Loucy (cell line): ENCODE results near the gene TRAPPC5.

Source experiments
- H2AFZ ChIP-seq: fragments of 200-600 bp; sonication (generic); 2 replicates; pipeline ENCODE4 v1.6.0; 2016; ENCODE audit warnings: antibody characterized with exemption, mild to moderate bottlenecking, low read length, moderate library complexity
- H3F3A ChIP-seq: fragments of 200-600 bp; 2 replicates; pipeline ENCODE4 v1.6.0; 2016; ENCODE audit warnings: antibody characterized with exemption, low read depth, mild to moderate bottlenecking
- H3K27me3 ChIP-seq: fragments of 200-600 bp; sonication (generic); 2 replicates; pipeline ENCODE4 v1.6.1; 2014; ENCODE audit warnings: low read length, mild to moderate bottlenecking; ENCODE audit not compliant: insufficient read depth, poor library complexity, severe bottlenecking
- H3K36me3 ChIP-seq: fragments of 200-600 bp; sonication (generic); 2 replicates; pipeline ENCODE4 v1.6.1; 2016; ENCODE audit warnings: low read length; ENCODE audit not compliant: insufficient read depth
- H3K4me1 ChIP-seq: fragments of 200-600 bp; sonication (generic); 2 replicates; pipeline ENCODE4 v1.5.1; 2014; ENCODE audit warnings: low read length, mild to moderate bottlenecking; ENCODE audit not compliant: insufficient read depth, poor library complexity, severe bottlenecking
- H3K4me2 ChIP-seq: fragments of 200-600 bp; sonication (generic); 2 replicates; pipeline ENCODE4 v1.6.0; 2014; ENCODE audit warnings: antibody characterized with exemption, low read length, low read depth, mild to moderate bottlenecking; ENCODE audit not compliant: poor library complexity, severe bottlenecking
- H3K4me3 ChIP-seq: fragments of 200-600 bp; sonication (generic); 2 replicates; pipeline ENCODE4 v1.5.1; 2014; ENCODE audit warnings: low read length, mild to moderate bottlenecking, mixed read lengths; ENCODE audit not compliant: poor library complexity, severe bottlenecking
- H3K79me2 ChIP-seq: fragments of 200-600 bp; sonication (generic); 2 replicates; pipeline ENCODE4 v1.6.1; 2014; ENCODE audit warnings: low read length; ENCODE audit not compliant: insufficient read depth
- H3K9ac ChIP-seq: fragments of 200-600 bp; sonication (generic); 2 replicates; pipeline ENCODE4 v1.6.0; 2014; ENCODE audit warnings: mild to moderate bottlenecking, low read depth, low read length, moderate library complexity; ENCODE audit not compliant: poor library complexity, severe bottlenecking
- H3K9me2 ChIP-seq: fragments of 200-600 bp; sonication (generic); replicated peaks from 2 replicates; pipeline ENCODE4 v1.6.1; 2016; ENCODE audit warnings: low read depth, low read length, mixed read lengths
- H3K9me3 ChIP-seq: fragments of 200-600 bp; sonication (generic); 2 replicates; pipeline ENCODE4 v1.6.1; 2014; ENCODE audit warnings: mild to moderate bottlenecking, antibody characterized with exemption, low read length, low read depth; ENCODE audit not compliant: insufficient read depth
- H4K20me1 ChIP-seq: fragments of 200-600 bp; sonication (generic); 2 replicates; pipeline ENCODE4 v1.6.0; 2014; ENCODE audit warnings: antibody characterized with exemption, low read length, mild to moderate bottlenecking; ENCODE audit not compliant: insufficient read depth, poor library complexity, severe bottlenecking
- EZH2phosphoT487 ChIP-seq: fragments of 200-600 bp; IDR thresholded peaks from 2 replicates; pipeline ENCODE4 v1.6.1; 2018; ENCODE audit warnings: antibody characterized with exemption, mild to moderate bottlenecking, moderate library complexity, borderline replicate concordance
- TF ChIP-seq, protein P1 (sequence below): fragments of 200-600 bp; sonication (generic); conservative IDR thresholded peaks from 2 replicates; pipeline ENCODE4 v1.5.1; 2014; ENCODE audit warnings: mild to moderate bottlenecking, antibody characterized with exemption, low read length

Gene TRAPPC5

DNA sequence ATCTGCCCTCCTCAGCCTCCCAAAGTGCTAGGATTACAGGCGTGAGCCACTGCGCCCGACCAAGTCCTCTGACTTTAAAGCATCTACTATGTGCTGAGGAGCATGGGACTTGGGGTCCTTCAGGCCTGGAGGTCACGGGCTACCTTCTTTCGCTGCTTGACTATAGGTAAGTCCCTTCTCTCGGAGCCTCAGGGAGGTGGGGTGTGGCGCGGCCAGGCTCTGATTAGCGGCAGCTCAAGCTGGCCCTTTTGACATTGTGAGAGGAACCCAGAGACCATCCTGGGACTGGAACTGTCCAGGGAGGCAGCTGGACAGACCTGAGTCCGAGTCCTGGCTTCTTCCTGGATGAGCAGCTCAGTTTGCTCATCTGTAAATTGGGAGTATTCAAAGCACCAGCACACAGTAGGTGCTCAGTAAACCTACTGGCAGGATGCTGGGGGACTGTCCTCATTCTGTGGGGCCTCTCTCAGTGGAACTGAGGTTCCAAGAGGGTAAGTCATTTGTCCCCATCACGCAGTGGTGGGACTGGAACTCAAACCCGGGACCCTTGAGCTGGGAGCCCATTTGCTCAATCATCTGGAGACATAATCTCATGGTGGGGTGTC, 20.5 kb downstream of the TRAPPC5 start:
- Histone ChIP-seq H2AFZ (no peak overlapping the region), H3K9ac (no peak overlapping the region), H3K79me2 (no peaks in the 10 kb centered on the region), H3K9me3 (no peaks in the 10 kb centered on the region), H3F3A (no peaks in the 10 kb centered on the region), H3K36me3 (no peaks in the 10 kb centered on the region), H3K27me3 (no peaks in the 10 kb centered on the region), H3K4me3 (no peak overlapping the region), H3K4me1 (no peaks in the 10 kb centered on the region), H3K4me2 (no peak overlapping the region), H4K20me1 (no peaks in the 10 kb centered on the region), H3K9me2 (no peaks in the 10 kb centered on the region)
- TF ChIP-seq, protein P1, sequence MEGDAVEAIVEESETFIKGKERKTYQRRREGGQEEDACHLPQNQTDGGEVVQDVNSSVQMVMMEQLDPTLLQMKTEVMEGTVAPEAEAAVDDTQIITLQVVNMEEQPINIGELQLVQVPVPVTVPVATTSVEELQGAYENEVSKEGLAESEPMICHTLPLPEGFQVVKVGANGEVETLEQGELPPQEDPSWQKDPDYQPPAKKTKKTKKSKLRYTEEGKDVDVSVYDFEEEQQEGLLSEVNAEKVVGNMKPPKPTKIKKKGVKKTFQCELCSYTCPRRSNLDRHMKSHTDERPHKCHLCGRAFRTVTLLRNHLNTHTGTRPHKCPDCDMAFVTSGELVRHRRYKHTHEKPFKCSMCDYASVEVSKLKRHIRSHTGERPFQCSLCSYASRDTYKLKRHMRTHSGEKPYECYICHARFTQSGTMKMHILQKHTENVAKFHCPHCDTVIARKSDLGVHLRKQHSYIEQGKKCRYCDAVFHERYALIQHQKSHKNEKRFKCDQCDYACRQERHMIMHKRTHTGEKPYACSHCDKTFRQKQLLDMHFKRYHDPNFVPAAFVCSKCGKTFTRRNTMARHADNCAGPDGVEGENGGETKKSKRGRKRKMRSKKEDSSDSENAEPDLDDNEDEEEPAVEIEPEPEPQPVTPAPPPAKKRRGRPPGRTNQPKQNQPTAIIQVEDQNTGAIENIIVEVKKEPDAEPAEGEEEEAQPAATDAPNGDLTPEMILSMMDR, result no peak
- TF ChIP-seq EZH2phosphoT487, result no peak

- no peaks in the 10 kb centered on the region for H3K4me1 ChIP-seq
Observed at GRCh38 chr19:7701654-7702457, 21.2 kb downstream of the TRAPPC5 start, which contains the start of gene FCER2. TSS of gene FCER2 (minus strand) at chr19:7702131. CDS start at chr19:7699760, 2,371 bp downstream.

DNA sequence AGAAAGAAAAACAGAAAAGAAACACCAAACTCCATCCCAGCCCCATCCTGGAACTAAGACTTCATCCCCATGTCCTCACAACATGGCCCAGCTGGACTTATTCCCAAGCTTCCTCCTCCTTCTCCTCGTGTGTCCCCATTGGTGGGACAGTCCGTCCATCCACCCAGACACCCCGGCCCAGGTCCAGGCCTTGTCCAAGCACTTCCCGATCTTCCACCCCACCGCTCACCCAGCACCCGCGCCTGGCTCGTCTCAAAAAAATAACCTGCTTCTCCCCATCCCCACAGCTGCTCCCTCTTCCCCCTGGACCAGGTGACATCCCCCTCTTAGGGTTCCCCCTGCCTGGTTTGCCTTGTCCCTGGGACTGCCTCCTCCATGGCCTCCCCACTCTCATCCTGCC, 22.7 kb downstream of the TRAPPC5 start:
- no peak overlapping the region for H3K4me3 ChIP-seq
- H4K20me1 ChIP-seq, result no peaks in the 10 kb centered on the region
- H3K27me3 ChIP-seq, result no peaks in the 10 kb centered on the region
- TF ChIP-seq EZH2phosphoT487, result no peak
- TF ChIP-seq, protein P1, result no peak
- H3K9ac ChIP-seq, result no peak overlapping the region
- H2AFZ ChIP-seq, result no peak overlapping the region
- no peaks in the 10 kb centered on the region for H3K9me2 ChIP-seq
- H3K4me2 ChIP-seq, result no peak overlapping the region
- H3K9me3 ChIP-seq, result no peaks in the 10 kb centered on the region
- H3K36me3 ChIP-seq, result no peaks in the 10 kb centered on the region
- H3K4me1 ChIP-seq, result no peaks in the 10 kb centered on the region
- no peaks in the 10 kb centered on the region for H3F3A ChIP-seq
- H3K79me2 ChIP-seq, result no peaks in the 10 kb centered on the region

More at GRCh38 chr19:7701654-7702457, 21.2 kb downstream of the TRAPPC5 start, which contains the start of gene FCER2:
- H3K4me3 ChIP-seq, result no peak within 1 kb of the TSS
- H3K9me3 ChIP-seq, result no peaks in the 10 kb centered on the region
- H2AFZ ChIP-seq, result no peak within 1 kb of the TSS
- no peaks in the 10 kb centered on the region for H3K27me3 ChIP-seq
- H3F3A ChIP-seq, result no peaks in the 10 kb centered on the region
- no peak for TF ChIP-seq EZH2phosphoT487
- TF ChIP-seq, protein P1, result no peak
- no peak within 1 kb of the TSS for H3K4me2 ChIP-seq
- H3K9me2 ChIP-seq, result no peaks in the 10 kb centered on the region
- no peak within 1 kb of the TSS for H3K9ac ChIP-seq
- H3K79me2 ChIP-seq, result no peaks in the 10 kb centered on the region
- H4K20me1 ChIP-seq, result no peaks in the 10 kb centered on the region
- no peaks in the 10 kb centered on the region for H3K36me3 ChIP-seq
